ENCODE data around the gene NRP1.

The NRP1 gene

DNA sequence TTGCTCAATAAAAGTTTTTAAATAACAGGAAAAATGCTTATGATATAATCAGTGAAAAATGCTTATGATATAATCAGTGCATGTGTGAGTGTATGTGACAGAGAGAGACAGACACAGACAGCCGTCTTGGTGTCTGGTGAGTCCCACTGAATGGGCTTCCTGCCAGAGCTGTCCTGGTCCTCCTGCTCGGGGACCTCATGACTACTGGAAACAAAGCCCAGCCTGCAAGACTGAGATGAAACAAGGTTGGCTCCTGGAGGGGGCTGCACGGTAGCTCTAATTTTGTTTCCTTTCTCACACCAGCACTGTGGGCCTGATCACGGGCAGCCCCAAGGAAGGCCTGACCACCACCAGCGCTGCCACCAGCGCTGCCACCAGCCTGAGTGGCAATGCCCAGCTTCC is 57.3 kb downstream of the NRP1 start:
- H3K79me2 ChIP-seq (ENCODE audit: control insufficient read depth, low read length): no peaks in the 10 kb centered on the region
- H3F3A ChIP-seq (ENCODE audit: control insufficient read depth, insufficient read depth): no peaks in the 10 kb centered on the region
- no peaks in the 10 kb centered on the region for H3K4me1 ChIP-seq (ENCODE audit: control insufficient read depth, low read length)
- no peaks in the 10 kb centered on the region for H3K9me3 ChIP-seq (ENCODE audit: control insufficient read depth, insufficient read depth, low read length)
- no peak overlapping the region for H3K27ac ChIP-seq (ENCODE audit: low read depth, low read length)
- H3K9me2 ChIP-seq (replicated peaks; ENCODE audit: control insufficient read depth, low read length): no peaks in the 10 kb centered on the region
- peaks cover 7% of the 10 kb centered on the region; the same call in 1 of the 2 replicates for H3K27me3 ChIP-seq (ENCODE audit: control insufficient read depth, low read length)
- TF ChIP-seq, protein P1, sequence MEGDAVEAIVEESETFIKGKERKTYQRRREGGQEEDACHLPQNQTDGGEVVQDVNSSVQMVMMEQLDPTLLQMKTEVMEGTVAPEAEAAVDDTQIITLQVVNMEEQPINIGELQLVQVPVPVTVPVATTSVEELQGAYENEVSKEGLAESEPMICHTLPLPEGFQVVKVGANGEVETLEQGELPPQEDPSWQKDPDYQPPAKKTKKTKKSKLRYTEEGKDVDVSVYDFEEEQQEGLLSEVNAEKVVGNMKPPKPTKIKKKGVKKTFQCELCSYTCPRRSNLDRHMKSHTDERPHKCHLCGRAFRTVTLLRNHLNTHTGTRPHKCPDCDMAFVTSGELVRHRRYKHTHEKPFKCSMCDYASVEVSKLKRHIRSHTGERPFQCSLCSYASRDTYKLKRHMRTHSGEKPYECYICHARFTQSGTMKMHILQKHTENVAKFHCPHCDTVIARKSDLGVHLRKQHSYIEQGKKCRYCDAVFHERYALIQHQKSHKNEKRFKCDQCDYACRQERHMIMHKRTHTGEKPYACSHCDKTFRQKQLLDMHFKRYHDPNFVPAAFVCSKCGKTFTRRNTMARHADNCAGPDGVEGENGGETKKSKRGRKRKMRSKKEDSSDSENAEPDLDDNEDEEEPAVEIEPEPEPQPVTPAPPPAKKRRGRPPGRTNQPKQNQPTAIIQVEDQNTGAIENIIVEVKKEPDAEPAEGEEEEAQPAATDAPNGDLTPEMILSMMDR (IDR thresholded peaks at IDR 0.05; ENCODE audit: low read depth, low read length, poor library complexity, severe bottlenecking): no peak
- no peak for TF ChIP-seq EZH2phosphoT487 (IDR thresholded peaks at IDR 0.05; ENCODE audit: borderline replicate concordance, low read length)
- no peaks in the 10 kb centered on the region for H3K36me3 ChIP-seq (ENCODE audit: control insufficient read depth, low read length)
- no peak overlapping the region for H3K4me3 ChIP-seq (ENCODE audit: low read length)
- no peak overlapping the region for H3K4me2 ChIP-seq (ENCODE audit: low read length)
- no peaks in the 10 kb centered on the region for H4K20me1 ChIP-seq (ENCODE audit: control insufficient read depth, insufficient read depth, low read depth, low read length)

DNA sequence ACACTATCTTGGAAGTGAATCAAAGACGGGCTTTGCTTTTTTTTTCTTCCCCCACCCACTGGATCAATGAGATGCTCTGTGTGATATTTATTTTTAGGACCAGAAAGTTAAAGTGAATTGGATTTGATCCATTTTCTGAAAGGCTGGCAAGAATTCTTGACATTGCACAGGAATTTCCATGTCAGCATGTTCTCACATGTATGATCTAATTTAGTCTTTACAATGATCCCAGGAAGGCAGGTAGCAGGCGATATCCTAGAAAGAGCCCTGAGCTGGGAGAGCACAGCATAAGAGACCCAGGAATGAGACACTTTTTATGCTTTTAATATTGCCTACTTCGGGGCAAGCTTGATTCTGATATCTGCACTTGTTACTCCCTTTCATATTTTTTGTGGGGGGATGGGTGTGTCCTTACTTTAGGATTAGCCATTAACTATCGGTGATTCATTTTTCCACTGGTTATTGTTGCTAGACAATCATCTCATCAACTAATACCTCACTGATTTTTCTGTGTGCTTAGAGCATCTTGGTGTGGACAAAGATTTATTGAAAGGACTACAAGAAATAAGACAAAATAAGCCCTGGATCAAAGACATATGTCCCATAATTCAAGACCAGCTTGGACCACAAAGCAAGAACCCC is 58.1 kb downstream of the NRP1 start:
- Histone ChIP-seq H3K9me2 (replicated peaks; ENCODE audit: control insufficient read depth, low read length) (no peaks in the 10 kb centered on the region), H3K36me3 (ENCODE audit: control insufficient read depth, low read length) (no peaks in the 10 kb centered on the region), H3K4me1 (ENCODE audit: control insufficient read depth, low read length) (no peaks in the 10 kb centered on the region), H3K27me3 (ENCODE audit: control insufficient read depth, low read length) (peaks cover 7% of the 10 kb centered on the region; the same call in 1 of the 2 replicates), H3F3A (ENCODE audit: control insufficient read depth, insufficient read depth) (no peaks in the 10 kb centered on the region), H3K79me2 (ENCODE audit: control insufficient read depth, low read length) (no peaks in the 10 kb centered on the region), H3K4me2 (ENCODE audit: low read length) (no peak overlapping the region), H4K20me1 (ENCODE audit: control insufficient read depth, insufficient read depth, low read depth, low read length) (no peaks in the 10 kb centered on the region), H3K4me3 (ENCODE audit: low read length) (no peak overlapping the region), H3K27ac (ENCODE audit: low read depth, low read length) (no peak overlapping the region), H3K9me3 (ENCODE audit: control insufficient read depth, insufficient read depth, low read length) (no peaks in the 10 kb centered on the region)
- TF ChIP-seq, protein P1 (IDR thresholded peaks at IDR 0.05; ENCODE audit: low read depth, low read length, poor library complexity, severe bottlenecking): no peak
- TF ChIP-seq EZH2phosphoT487 (IDR thresholded peaks at IDR 0.05; ENCODE audit: borderline replicate concordance, low read length): no peak

DNA sequence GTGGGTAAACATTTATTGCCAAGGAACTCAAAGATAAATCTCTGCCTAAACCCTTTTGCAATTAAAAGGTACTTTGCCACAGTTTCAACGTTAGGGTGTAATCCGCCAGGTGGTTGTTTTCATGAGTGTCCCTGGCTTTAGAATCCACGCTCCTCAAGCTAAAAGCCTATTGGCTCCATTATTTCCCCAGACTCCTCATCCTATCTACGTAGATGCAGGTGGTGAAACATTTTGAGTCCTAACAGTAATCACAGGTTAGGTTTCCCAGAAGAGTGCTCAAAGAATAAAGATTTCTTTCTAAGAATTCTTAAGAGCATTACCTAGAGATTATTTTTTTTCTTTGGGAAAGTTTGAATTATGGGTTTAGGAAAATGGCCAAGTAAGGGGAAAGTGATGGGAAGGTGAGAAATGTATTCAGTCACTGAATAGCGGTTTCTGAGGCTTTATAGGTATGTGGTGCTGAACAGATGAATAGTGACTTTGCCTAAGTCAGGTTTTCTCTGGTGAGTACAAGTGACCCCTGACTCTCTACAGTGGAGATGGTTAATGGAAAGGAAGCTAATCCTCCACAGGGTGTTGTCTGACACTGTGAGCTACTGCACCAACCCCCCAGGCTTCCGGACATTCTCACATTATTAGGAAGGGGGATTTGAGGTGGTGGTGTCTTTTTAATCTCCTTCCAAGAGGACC is 60.2 kb downstream of the NRP1 start:
- H3K9me2 ChIP-seq (replicated peaks; ENCODE audit: control insufficient read depth, low read length): no peaks in the 10 kb centered on the region
- no peak overlapping the region for H3K4me2 ChIP-seq (ENCODE audit: low read length)
- TF ChIP-seq, protein P1 (IDR thresholded peaks at IDR 0.05; ENCODE audit: low read depth, low read length, poor library complexity, severe bottlenecking): no peak
- no peak for TF ChIP-seq EZH2phosphoT487 (IDR thresholded peaks at IDR 0.05; ENCODE audit: borderline replicate concordance, low read length)
- H3K4me1 ChIP-seq (ENCODE audit: control insufficient read depth, low read length): no peaks in the 10 kb centered on the region
- no peaks in the 10 kb centered on the region for H3K79me2 ChIP-seq (ENCODE audit: control insufficient read depth, low read length)
- H3K27me3 ChIP-seq (ENCODE audit: control insufficient read depth, low read length): peaks cover 3% of the 10 kb centered on the region; the same call in 1 of the 2 replicates
- no peaks in the 10 kb centered on the region for H3K36me3 ChIP-seq (ENCODE audit: control insufficient read depth, low read length)
- no peak overlapping the region for H3K4me3 ChIP-seq (ENCODE audit: low read length)
- H3F3A ChIP-seq (ENCODE audit: control insufficient read depth, insufficient read depth): no peaks in the 10 kb centered on the region
- no peak overlapping the region for H3K27ac ChIP-seq (ENCODE audit: low read depth, low read length)
- H3K9me3 ChIP-seq (ENCODE audit: control insufficient read depth, insufficient read depth, low read length): no peaks in the 10 kb centered on the region
- no peaks in the 10 kb centered on the region for H4K20me1 ChIP-seq (ENCODE audit: control insufficient read depth, insufficient read depth, low read depth, low read length)
